ENCODE results near the gene ZNF385B.

- TF ChIP-seq CTCF (IDR thresholded peaks at IDR 0.05) (no peak), POLR2AphosphoS5 (IDR thresholded peaks at IDR 0.05) (no peak), POLR2A (IDR thresholded peaks at IDR 0.05) (no peak)
These were observed 247.7 kb downstream of the ZNF385B start for GRCh38 chr2:179613701-179614100.
